ENCODE data around the gene COL6A1. TPM values are rescaled to one million over a fixed set of nuclear protein-coding genes. Genes with fewer than 3 reads are reported as not detected.

COL6A1 gene
- total RNA-seq, 5 donors from 2014 or later (not counting 1 experiment from before 2014, with no cell fraction given), result 4.2 to 25.3 (median 14.6) TPM

DNA sequence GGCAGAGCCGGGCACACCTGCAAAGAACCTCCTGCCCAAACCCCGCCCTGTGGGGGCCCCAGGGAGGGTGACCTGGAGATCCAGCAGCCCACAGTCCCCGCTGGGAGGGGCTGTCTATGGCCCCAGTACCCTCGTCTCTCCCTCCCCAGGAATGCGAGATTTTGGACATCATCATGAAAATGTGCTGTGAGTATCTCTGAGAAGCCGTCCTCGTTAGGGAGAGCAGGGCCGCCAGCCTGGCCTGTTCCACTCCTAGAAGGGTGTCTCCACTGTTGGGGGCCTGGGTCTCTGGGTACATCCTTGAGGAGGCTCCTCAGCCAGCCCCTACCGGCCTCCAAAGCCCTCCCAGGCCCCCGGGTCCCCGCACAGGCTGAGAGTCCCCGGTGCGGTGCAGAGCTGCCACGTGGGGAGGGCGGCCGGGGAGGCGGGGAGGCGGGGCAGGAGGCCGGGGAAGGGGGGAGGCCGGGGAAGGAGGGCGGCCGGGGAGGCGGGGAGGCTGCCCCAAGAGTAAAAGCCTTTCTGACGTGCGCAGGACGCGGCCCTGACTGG is 18.7 kb downstream of the COL6A1 start:
- H3K4me3 ChIP-seq (ENCODE audit: control insufficient read depth in 1 of 2, extremely low read depth in 1 of 2, low read length in 1 of 2), result no peak overlapping the region
- H3K27me3 ChIP-seq (replicated peaks in 1 of 2; ENCODE audit: control insufficient read depth in 2 of 2, extremely low read depth in 1 of 2, insufficient read depth in 2 of 2, low read length in 1 of 2), result no peaks in the 10 kb centered on the region
- H3K9me3 Mint-ChIP-seq, result no peaks in the 10 kb centered on the region
- ATAC-seq (replicated peaks in 1 of 4), result no peak
- no peak overlapping the region for H3K4me3 Mint-ChIP-seq
- ChIA-PET CTCF (no interaction called here), POLR2A (no interaction called here)
- WGBS (ENCODE audit: insufficient coverage), result 95% methylated on average over 6 of the region's 27 CpGs
- H3K36me3 Mint-ChIP-seq, result no peaks in the 10 kb centered on the region
- H3K27ac ChIP-seq (ENCODE audit: low read length), result no peak overlapping the region
- no peak overlapping the region for H3K27ac Mint-ChIP-seq
- H3K4me1 Mint-ChIP-seq, result no peaks in the 10 kb centered on the region
- H3K27me3 Mint-ChIP-seq, result no peaks in the 10 kb centered on the region
- no peaks in the 10 kb centered on the region for H3K4me1 ChIP-seq (ENCODE audit: control insufficient read depth in 1 of 2, extremely low read depth in 1 of 2, insufficient read depth in 2 of 2, low read length in 2 of 2)
- H3K36me3 ChIP-seq (ENCODE audit: control insufficient read depth in 2 of 2, extremely low read depth in 1 of 2, insufficient read depth in 1 of 2, low read length in 1 of 2), result no peaks in the 10 kb centered on the region
- peak in 2 of 35 experiments; percentile 3 to 17 for DNase-seq
- no peaks in the 10 kb centered on the region for H3K9me3 ChIP-seq

DNA sequence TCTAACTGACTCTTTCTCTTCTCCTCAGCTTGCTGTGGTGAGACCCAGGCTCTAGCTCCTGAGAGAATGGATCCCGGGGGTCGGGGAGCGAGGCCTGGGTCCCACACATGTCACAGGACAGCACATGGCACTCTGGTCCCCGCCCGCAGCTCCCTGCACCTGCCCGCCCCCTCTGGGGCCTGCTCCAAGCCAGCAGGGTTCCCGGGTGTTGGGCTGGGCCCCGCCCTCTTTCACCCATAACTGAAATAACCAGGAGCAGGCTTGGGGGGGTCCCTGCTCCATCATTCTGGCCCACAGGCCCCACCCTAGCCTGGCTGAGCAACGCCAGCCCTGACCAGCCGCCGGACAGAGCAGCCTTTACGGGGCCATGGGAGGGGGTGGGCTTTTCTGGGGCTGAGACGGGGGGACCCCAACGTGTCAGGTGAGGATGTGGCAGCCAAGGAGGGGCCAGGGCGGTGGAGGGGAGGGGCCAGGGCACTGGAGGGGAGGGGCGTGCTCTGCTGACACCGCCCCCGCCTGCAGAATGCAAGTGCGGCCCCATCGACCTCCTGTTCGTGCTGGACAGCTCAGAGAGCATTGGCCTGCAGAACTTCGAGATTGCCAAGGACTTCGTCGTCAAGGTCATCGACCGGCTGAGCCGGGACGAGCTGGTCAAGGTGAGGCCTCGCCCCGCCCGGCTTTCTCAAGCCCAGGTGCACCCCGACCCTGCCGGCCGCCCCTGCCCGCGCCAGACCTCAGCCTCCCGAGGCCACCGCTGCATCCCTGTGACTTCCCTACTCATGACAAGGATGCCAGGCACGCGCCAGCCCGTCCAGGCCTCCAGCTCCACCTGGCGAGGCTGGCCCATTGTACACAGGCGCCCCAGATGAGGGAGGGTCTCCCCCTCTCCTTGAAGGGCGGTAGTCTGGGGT is 19.4 kb downstream of the COL6A1 start:
- no peaks in the 10 kb centered on the region for H3K27me3 Mint-ChIP-seq
- ATAC-seq (replicated peaks in 1 of 4), result no peak
- 88% methylated on average over 27 of the region's 44 CpGs for WGBS (ENCODE audit: insufficient coverage)
- no peak overlapping the region for H3K4me3 Mint-ChIP-seq
- no peaks in the 10 kb centered on the region for H3K4me1 ChIP-seq (ENCODE audit: control insufficient read depth in 1 of 2, extremely low read depth in 1 of 2, insufficient read depth in 2 of 2, low read length in 2 of 2)
- no peak overlapping the region for H3K27ac Mint-ChIP-seq
- H3K27me3 ChIP-seq (replicated peaks in 1 of 2; ENCODE audit: control insufficient read depth in 2 of 2, extremely low read depth in 1 of 2, insufficient read depth in 2 of 2, low read length in 1 of 2), result no peaks in the 10 kb centered on the region
- no peak overlapping the region for H3K27ac ChIP-seq (ENCODE audit: low read length)
- H3K4me1 Mint-ChIP-seq, result no peaks in the 10 kb centered on the region
- no peaks in the 10 kb centered on the region for H3K9me3 ChIP-seq
- H3K9me3 Mint-ChIP-seq, result no peaks in the 10 kb centered on the region
- H3K4me3 ChIP-seq (ENCODE audit: control insufficient read depth in 1 of 2, extremely low read depth in 1 of 2, low read length in 1 of 2), result no peak overlapping the region
- ChIA-PET POLR2A (no interaction called here), CTCF (no interaction called here)
- no peaks in the 10 kb centered on the region for H3K36me3 ChIP-seq (ENCODE audit: control insufficient read depth in 2 of 2, extremely low read depth in 1 of 2, insufficient read depth in 1 of 2, low read length in 1 of 2)
- peak in 3 of 35 experiments; percentile 2 to 23 (median 3) for DNase-seq
- H3K36me3 Mint-ChIP-seq, result no peaks in the 10 kb centered on the region

DNA sequence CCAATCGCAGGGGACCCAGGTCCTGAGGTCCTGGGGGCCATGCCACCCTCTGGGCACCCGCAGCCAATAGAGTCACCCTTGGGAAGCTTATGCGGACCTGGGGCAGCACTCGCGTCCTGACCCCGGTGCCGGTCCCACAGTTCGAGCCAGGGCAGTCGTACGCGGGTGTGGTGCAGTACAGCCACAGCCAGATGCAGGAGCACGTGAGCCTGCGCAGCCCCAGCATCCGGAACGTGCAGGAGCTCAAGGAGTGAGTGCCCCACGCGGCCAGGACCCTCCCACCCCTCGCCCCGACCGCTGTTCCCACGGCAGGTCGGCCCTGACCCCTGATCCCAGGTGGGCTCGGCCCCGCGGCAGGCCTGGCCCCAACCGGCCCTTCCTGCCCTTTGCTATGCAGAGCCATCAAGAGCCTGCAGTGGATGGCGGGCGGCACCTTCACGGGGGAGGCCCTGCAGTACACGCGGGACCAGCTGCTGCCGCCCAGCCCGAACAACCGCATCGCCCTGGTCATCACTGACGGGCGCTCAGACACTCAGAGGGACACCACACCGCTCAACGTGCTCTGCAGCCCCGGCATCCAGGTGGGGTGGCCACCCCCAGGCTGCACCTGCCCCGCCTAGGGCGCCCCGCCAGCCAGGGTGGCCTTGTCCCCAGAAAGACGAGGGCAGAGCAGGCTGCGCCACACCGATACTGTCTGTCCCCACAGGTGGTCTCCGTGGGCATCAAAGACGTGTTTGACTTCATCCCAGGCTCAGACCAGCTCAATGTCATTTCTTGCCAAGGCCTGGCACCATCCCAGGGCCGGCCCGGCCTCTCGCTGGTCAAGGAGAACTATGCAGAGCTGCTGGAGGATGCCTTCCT is 20.5 kb downstream of the COL6A1 start:
- no peaks in the 10 kb centered on the region for H3K36me3 Mint-ChIP-seq
- WGBS (ENCODE audit: insufficient coverage), result 92% methylated on average over 49 of the region's 51 CpGs
- ATAC-seq (replicated peaks in 1 of 4) (no peak), DNase-seq (peak in 3 of 35 experiments; percentile 4 to 19 (median 10))
- no peak overlapping the region for H3K4me3 Mint-ChIP-seq
- no peaks in the 10 kb centered on the region for H3K4me1 Mint-ChIP-seq
- CTCF ChIA-PET, result no interaction called here
- H3K9me3 ChIP-seq, result no peaks in the 10 kb centered on the region
- H3K36me3 ChIP-seq (ENCODE audit: control insufficient read depth in 2 of 2, extremely low read depth in 1 of 2, insufficient read depth in 1 of 2, low read length in 1 of 2), result no peaks in the 10 kb centered on the region
- H3K27me3 ChIP-seq (replicated peaks in 1 of 2; ENCODE audit: control insufficient read depth in 2 of 2, extremely low read depth in 1 of 2, insufficient read depth in 2 of 2, low read length in 1 of 2), result no peaks in the 10 kb centered on the region
- H3K4me3 ChIP-seq (ENCODE audit: control insufficient read depth in 1 of 2, extremely low read depth in 1 of 2, low read length in 1 of 2), result no peak overlapping the region
- POLR2A ChIA-PET, result no interaction called here
- H3K27me3 Mint-ChIP-seq, result no peaks in the 10 kb centered on the region
- no peak overlapping the region for H3K27ac ChIP-seq (ENCODE audit: low read length)
- H3K9me3 Mint-ChIP-seq, result no peaks in the 10 kb centered on the region
- no peak overlapping the region for H3K27ac Mint-ChIP-seq
- H3K4me1 ChIP-seq (ENCODE audit: control insufficient read depth in 1 of 2, extremely low read depth in 1 of 2, insufficient read depth in 2 of 2, low read length in 2 of 2), result no peaks in the 10 kb centered on the region

DNA sequence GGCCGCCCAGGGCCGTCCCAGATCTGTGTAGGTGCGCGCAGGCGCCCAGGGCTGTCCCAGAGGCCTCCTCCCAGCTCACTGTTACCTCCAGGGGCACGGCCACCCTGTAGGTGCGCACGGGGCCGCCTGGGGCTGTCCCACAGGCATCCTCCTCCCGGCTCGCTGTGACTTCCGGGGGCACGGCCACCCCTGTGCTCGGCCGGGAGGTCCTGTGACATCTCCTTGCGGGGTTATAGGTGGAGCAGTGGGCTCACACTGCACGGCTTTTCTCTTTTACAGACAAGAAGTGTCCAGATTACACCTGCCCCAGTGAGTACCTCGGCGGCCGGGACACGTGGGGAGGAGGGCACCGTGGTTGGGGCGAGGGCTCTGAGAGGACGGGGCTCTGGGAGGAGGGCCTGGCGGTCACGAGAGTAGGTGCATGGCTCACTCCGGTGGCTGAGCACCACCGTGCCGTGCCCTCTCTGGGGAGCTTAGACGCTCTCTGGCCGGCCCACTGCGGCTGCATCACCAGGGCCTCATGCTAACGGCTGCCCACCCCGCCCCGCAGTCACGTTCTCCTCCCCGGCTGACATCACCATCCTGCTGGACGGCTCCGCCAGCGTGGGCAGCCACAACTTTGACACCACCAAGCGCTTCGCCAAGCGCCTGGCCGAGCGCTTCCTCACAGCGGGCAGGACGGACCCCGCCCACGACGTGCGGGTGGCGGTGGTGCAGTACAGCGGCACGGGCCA is 21.4 kb downstream of the COL6A1 start:
- WGBS (ENCODE audit: insufficient coverage), result 93% methylated on average over 49 of the region's 54 CpGs
- Mint-ChIP-seq H3K36me3 (no peaks in the 10 kb centered on the region), H3K9me3 (peaks cover 0 to under 1% (median 0%) of the 10 kb centered on the region in 3 donors), H3K4me3 (no peak overlapping the region), H3K4me1 (no peaks in the 10 kb centered on the region), H3K27me3 (no peaks in the 10 kb centered on the region), H3K27ac (no peak overlapping the region)
- Histone ChIP-seq H3K4me3 (ENCODE audit: control insufficient read depth in 1 of 2, extremely low read depth in 1 of 2, low read length in 1 of 2) (no peak overlapping the region), H3K36me3 (ENCODE audit: control insufficient read depth in 2 of 2, extremely low read depth in 1 of 2, insufficient read depth in 1 of 2, low read length in 1 of 2) (no peaks in the 10 kb centered on the region), H3K27me3 (replicated peaks in 1 of 2; ENCODE audit: control insufficient read depth in 2 of 2, extremely low read depth in 1 of 2, insufficient read depth in 2 of 2, low read length in 1 of 2) (no peaks in the 10 kb centered on the region), H3K4me1 (ENCODE audit: control insufficient read depth in 1 of 2, extremely low read depth in 1 of 2, insufficient read depth in 2 of 2, low read length in 2 of 2) (no peaks in the 10 kb centered on the region), H3K27ac (ENCODE audit: low read length) (no peak overlapping the region), H3K9me3 (no peaks in the 10 kb centered on the region)
- ATAC-seq (replicated peaks in 1 of 4), result no peak
- ChIA-PET POLR2A (no interaction called here), CTCF (no interaction called here)
- DNase-seq, result peak in 4 of 35 experiments; percentile 1 to 16 (median 5)

DNA sequence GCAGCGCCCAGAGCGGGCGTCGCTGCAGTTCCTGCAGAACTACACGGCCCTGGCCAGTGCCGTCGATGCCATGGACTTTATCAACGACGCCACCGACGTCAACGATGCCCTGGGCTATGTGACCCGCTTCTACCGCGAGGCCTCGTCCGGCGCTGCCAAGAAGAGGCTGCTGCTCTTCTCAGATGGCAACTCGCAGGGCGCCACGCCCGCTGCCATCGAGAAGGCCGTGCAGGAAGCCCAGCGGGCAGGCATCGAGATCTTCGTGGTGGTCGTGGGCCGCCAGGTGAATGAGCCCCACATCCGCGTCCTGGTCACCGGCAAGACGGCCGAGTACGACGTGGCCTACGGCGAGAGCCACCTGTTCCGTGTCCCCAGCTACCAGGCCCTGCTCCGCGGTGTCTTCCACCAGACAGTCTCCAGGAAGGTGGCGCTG is 22.0 kb downstream of the COL6A1 start:
- no peak overlapping the region for H3K27ac ChIP-seq (ENCODE audit: low read length)
- no peaks in the 10 kb centered on the region for H3K4me1 ChIP-seq (ENCODE audit: control insufficient read depth in 1 of 2, extremely low read depth in 1 of 2, insufficient read depth in 2 of 2, low read length in 2 of 2)
- POLR2A ChIA-PET, result no interaction called here
- Mint-ChIP-seq H3K4me1 (no peaks in the 10 kb centered on the region), H3K9me3 (peaks cover 0 to 3% (median 0%) of the 10 kb centered on the region in 3 donors), H3K27ac (no peak overlapping the region), H3K36me3 (no peaks in the 10 kb centered on the region), H3K4me3 (no peak overlapping the region), H3K27me3 (no peaks in the 10 kb centered on the region)
- H3K36me3 ChIP-seq (ENCODE audit: control insufficient read depth in 2 of 2, extremely low read depth in 1 of 2, insufficient read depth in 1 of 2, low read length in 1 of 2), result no peaks in the 10 kb centered on the region
- ATAC-seq (replicated peaks in 1 of 4) (no peak), DNase-seq (peak in 1 of 35 experiments; percentile 7)
- H3K9me3 ChIP-seq, result no peaks in the 10 kb centered on the region
- no peak overlapping the region for H3K4me3 ChIP-seq (ENCODE audit: control insufficient read depth in 1 of 2, extremely low read depth in 1 of 2, low read length in 1 of 2)
- H3K27me3 ChIP-seq (replicated peaks in 1 of 2; ENCODE audit: control insufficient read depth in 2 of 2, extremely low read depth in 1 of 2, insufficient read depth in 2 of 2, low read length in 1 of 2), result no peaks in the 10 kb centered on the region
- CTCF ChIA-PET, result no interaction called here
- 95% methylated on average over 33 of the region's 42 CpGs for WGBS (ENCODE audit: insufficient coverage)

Measured in T-cell (primary cell).